ENCODE measurements around the gene MS4A4A. TPM values are rescaled to one million over a fixed set of nuclear protein-coding genes. Genes with fewer than 3 reads are reported as not detected.

MS4A4A gene
- total and polyA plus RNA-seq, 2 of the 4 experiments (the other 2 are of a cell fraction), result not detected

DNA sequence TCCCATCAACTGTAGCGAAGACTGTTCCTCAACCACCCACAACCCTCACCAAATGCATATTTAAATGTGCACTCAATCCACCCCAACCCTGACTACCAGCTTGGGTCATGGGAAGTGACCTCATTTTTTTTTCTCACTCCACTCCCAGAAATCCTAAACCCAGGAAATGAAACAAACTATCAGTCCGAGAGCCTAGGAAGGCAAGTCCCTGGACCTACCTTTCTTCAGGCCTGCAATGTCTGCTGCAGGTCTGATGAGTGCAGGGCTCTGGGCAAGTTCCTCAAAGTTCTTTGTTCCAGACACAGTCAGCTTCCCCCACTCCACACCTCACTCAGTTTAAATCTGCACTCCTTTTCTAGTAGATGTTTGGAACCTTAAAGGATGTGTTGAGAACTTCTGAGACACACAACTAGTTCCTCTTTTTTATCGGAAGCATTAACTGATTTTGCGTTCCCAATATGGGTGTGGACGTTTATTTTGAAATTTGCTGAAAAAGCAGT, 37.7 kb upstream of the MS4A4A start, which contains the start of gene MS4A4E:
Gene MS4A4E, minus strand, starts transcription at position 398 of the 500 bp plus-strand sequence. CDS start 13,082 bp downstream, outside the sequence.
- no peak within 1 kb of the TSS for H2BK120ac ChIP-seq (ENCODE audit: low read depth, low read length)
- H3K4ac ChIP-seq (ENCODE audit: low read depth, low read length), result no peak within 1 kb of the TSS
- H3K56ac ChIP-seq (ENCODE audit: extremely low read depth, insufficient read depth, low read length), result no peak within 1 kb of the TSS
- H3K18ac ChIP-seq (ENCODE audit: low read depth, low read length), result no peak within 1 kb of the TSS
- 20% methylated on average over 1 of the region's 5 CpGs; no CpG with 5 or more reads in 1 of the 2 experiments for WGBS, 2 experiments (ENCODE audit: extremely low coverage in 2 of 2, insufficient read length in 1 of 2)
- H2AK9ac ChIP-seq (replicated peaks; ENCODE audit: low read depth, low read length, poor library complexity), result no peak within 1 kb of the TSS
- dilution Hi-C loops (cut with HindIII; ENCODE audit: low sequenced_read_pairs, unreplicated experiment), result no loop called here
- ATAC-seq (ENCODE audit: low read depth) (no peak), DNase-seq (no peak)
- H3K79me1 ChIP-seq (ENCODE audit: low read depth in 1 of 2, low read length in 2 of 2), result no peaks in the 10 kb centered on the region
- H3K4me2 ChIP-seq (ENCODE audit: low read depth, low read length), result no peak within 1 kb of the TSS
- H3K4me3 ChIP-seq (ENCODE audit: insufficient read depth, low read depth, low read length), result no peak within 1 kb of the TSS
- in situ Hi-C loops (cut with MboI; ENCODE audit: low sequenced_read_pairs), result no loop called here
- no peak within 1 kb of the TSS for H2AK5ac ChIP-seq (ENCODE audit: low read depth, low read length)
- no TSS peak for BruUV-seq (replicated peaks)
- no peaks in the 10 kb centered on the region for H3K9me1 ChIP-seq (ENCODE audit: insufficient read depth, low read length)
- no peak within 1 kb of the TSS for H3K23ac ChIP-seq (ENCODE audit: low read depth, low read length)
- no peaks in the 10 kb centered on the region for H4K20me1 ChIP-seq (ENCODE audit: insufficient read depth, low read length)
- no peak within 1 kb of the TSS for H3K27ac ChIP-seq (ENCODE audit: insufficient read depth, low read length)
- H2BK20ac ChIP-seq (ENCODE audit: low read depth, low read length), result no peak within 1 kb of the TSS
- no peak within 1 kb of the TSS for H3K9ac ChIP-seq (ENCODE audit: low read depth, low read length)
- H3K14ac ChIP-seq (replicated peaks; ENCODE audit: low read depth, low read length), result no peak within 1 kb of the TSS
- H2AFZ ChIP-seq (replicated peaks; ENCODE audit: low read length, poor library complexity), result no peak within 1 kb of the TSS
- no peak within 1 kb of the TSS for H4K5ac ChIP-seq (ENCODE audit: low read depth, low read length)
- intact Hi-C loops (cut with micrococcal nuclease), result no loop called here
- CTCF ChIA-PET, result no interaction called here
- POLR2A ChIA-PET (ENCODE audit: unreplicated experiment), result no interaction called here
- H3K4me1 ChIP-seq (ENCODE audit: control insufficient read depth, insufficient read depth, low read length), result no peaks in the 10 kb centered on the region
- no peak within 1 kb of the TSS for H2BK15ac ChIP-seq (ENCODE audit: low read depth, low read length)
- H3K9me3 ChIP-seq (ENCODE audit: control insufficient read depth, insufficient read depth, low read length), result 0 out of 2 replicates have a peak, but pooled peaks cover 2% of the 10 kb centered on the region
- H4K8ac ChIP-seq (ENCODE audit: low read depth in 2 of 2, low read length in 2 of 2), result no peak within 1 kb of the TSS
- no peak within 1 kb of the TSS for H4K91ac ChIP-seq (ENCODE audit: insufficient read depth, low read depth, low read length)
- no peaks in the 10 kb centered on the region for H3K36me3 ChIP-seq (ENCODE audit: control insufficient read depth, insufficient read depth, low read length)
- no peak within 1 kb of the TSS for H2BK5ac ChIP-seq (ENCODE audit: low read depth, low read length, poor library complexity, severe bottlenecking)
- H3K27me3 ChIP-seq (ENCODE audit: control insufficient read depth, insufficient read depth, low read length), result no peaks in the 10 kb centered on the region
- no peak for TF ChIP-seq RFX5 (IDR thresholded peaks at IDR 0.05; ENCODE audit: low read depth, low read length)

All from IMR-90 (cell line).